ENCODE results near the gene EHBP1. TPM values are rescaled to one million over a fixed set of nuclear protein-coding genes. Genes with fewer than 3 reads are reported as not detected.

The EHBP1 gene
- total RNA-seq, 1 donor, result 119 TPM

GRCh38 chr2:63078852-63079606 is 373.5 kb downstream of the EHBP1 start:
- no peak overlapping the region for H3K4me3 ChIP-seq (ENCODE audit: low read depth, low read length)
- TF ChIP-seq CTCF (IDR thresholded peaks at IDR 0.05; ENCODE audit: insufficient read depth, low read length), result peak; percentile 27
- no peak for DNase-seq (ENCODE audit: low read depth)

- H3K4me3 ChIP-seq (ENCODE audit: low read depth, low read length), result no peak overlapping the region
- no peak for DNase-seq (ENCODE audit: low read depth)
- TF ChIP-seq CTCF (IDR thresholded peaks at IDR 0.05; ENCODE audit: insufficient read depth, low read length), result no peak
Observed at GRCh38 chr2:63081404-63081803, 375.9 kb downstream of the EHBP1 start.

GRCh38 chr2:63086687-63087086 is 381.2 kb downstream of the EHBP1 start:
- no peak for DNase-seq (ENCODE audit: low read depth)
- TF ChIP-seq CTCF (IDR thresholded peaks at IDR 0.05; ENCODE audit: insufficient read depth, low read length), result no peak

GRCh38 chr2:63092401-63092800 is 386.9 kb downstream of the EHBP1 start:
- DNase-seq (ENCODE audit: low read depth), result no peak
- no peak overlapping the region for H3K4me3 ChIP-seq (ENCODE audit: low read depth, low read length)
- no peak for TF ChIP-seq CTCF (IDR thresholded peaks at IDR 0.05; ENCODE audit: insufficient read depth, low read length)

More at GRCh38 chr2:63086687-63087086, 381.2 kb downstream of the EHBP1 start:
- H3K4me3 ChIP-seq (ENCODE audit: low read depth, low read length), result no peak overlapping the region

- no peak overlapping the region for H3K4me3 ChIP-seq (ENCODE audit: low read depth, low read length)
- no peak for DNase-seq (ENCODE audit: low read depth)
- no peak for TF ChIP-seq CTCF (IDR thresholded peaks at IDR 0.05; ENCODE audit: insufficient read depth, low read length)
Observed at GRCh38 chr2:63092857-63093256, 387.3 kb downstream of the EHBP1 start.

GRCh38 chr2:63093502-63093901 is 388.0 kb downstream of the EHBP1 start:
- no peak overlapping the region for H3K4me3 ChIP-seq (ENCODE audit: low read depth, low read length)
- TF ChIP-seq CTCF (IDR thresholded peaks at IDR 0.05; ENCODE audit: insufficient read depth, low read length), result no peak
- no peak for DNase-seq (ENCODE audit: low read depth)

Small RNA genes lying within 50 kb of the gene (small RNA-seq; reads per million reads assigned to genes)
- not detected for gene RF00019

Other genes starting within 250 kb of the EHBP1 start
- 0.90 and 4.4 TPM in 2 replicates for gene TMEM17, start 199.5 kb upstream of the EHBP1 start, total RNA-seq (ENCODE audit: low replicate concordance)